NCI-H2196 (cell line): Measurements from ENCODE around the gene RSRP1.

Experiments
- DNase-seq: peaks from one replicate; lab custom pipeline; 2025; ENCODE audit not compliant: unreplicated experiment; lab: John Stamatoyannopoulos, UW

Gene RSRP1

DNA sequence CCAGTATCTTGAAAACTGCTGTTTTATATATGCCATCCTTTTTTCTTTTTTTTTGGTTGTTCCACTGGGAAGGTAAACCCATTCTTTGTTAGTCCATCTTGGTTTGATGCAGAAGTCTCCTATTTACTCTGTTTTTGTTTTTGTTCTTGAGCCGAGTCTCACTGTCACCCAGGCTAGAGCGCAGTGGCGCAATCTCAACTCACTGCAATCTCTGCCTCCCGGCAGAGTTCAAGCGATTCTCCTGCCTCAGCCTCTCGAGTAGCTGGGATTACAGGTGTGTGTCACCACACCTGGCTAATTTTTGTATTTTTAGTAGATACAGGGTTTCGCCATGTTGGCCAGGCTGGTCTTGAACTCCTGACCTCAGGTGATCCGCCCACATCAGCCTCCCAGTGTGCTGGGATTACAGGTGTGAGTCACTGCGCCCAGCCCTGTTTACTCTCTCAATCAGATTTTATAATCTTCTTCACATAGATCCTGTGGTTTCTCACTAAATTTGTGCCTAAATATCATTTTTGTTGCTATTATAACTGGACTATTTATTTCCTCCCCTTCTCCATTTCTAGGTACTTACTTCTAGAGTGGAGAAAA lies 27.5 kb downstream of the RSRP1 start:
- DNase-seq = no peak

DNA sequence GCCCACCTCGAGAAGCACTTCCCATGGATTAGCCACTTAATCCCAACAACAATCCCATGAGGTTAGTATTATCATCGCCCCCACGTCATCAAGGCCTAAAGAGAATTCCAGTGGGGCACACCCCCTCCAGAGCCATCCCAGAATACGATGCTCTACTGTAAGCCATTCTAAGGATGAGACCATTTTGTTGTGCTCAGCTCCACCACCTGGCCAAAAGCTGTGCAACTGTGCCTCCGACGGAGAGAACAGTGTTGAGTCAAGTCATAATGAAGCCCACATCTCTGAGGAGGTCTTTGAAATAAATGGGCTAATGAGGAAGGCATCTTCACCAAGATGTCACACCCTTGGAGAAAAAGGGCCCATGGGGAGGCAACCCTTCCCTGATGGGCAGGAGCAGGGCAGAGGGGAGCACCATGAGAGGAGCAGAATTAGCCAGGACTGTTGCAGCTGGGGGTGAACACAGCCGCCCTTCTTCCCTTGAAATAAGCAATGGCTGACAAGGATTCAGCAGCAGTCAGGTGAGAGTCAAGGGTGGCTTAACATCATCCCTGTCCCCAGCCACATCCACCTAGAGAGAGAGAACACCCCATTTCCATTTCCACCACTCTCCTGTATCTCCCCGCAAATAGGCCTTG lies 29.5 kb downstream of the RSRP1 start:
- DNase-seq = no peak

DNA sequence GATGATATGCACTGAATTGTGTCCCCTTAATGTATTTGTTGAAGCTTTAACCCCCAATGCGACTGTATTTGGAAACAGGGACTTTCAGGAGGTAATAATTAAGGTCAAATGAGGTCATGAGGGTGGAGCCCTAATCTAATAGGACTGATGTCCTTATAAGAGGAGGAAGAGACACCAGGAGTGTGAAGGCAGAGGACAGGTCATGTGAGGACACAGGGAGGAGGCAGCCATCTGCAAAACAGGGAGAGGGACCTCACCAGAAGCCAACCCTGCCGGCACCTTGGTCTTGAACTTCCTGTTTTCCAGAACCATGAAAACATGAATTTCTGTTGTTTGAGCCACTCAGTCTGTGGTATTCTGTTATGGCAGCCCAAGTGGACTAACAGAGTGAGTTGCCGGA lies 30.2 kb downstream of the RSRP1 start:
- DNase-seq = no peak

DNA sequence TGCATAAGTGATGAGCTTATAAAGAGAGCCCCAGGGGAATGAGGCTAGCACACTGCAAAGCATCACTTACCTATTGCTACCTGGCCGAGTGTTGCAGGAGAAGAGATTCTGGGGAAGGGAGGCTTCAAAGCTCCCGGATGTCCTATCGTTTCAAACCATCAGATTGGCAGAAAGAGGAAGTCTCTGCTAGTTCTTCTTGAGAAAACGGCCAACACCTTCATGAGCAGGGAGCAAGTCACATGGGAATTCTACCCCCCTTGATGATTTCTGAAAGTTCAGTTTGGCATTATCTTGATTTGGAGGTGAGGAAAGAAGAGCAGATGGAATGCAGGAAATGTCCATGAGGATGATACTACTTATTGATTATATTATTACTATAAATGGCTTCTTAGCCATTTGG lies 31.1 kb downstream of the RSRP1 start:
- no peak for DNase-seq

DNA sequence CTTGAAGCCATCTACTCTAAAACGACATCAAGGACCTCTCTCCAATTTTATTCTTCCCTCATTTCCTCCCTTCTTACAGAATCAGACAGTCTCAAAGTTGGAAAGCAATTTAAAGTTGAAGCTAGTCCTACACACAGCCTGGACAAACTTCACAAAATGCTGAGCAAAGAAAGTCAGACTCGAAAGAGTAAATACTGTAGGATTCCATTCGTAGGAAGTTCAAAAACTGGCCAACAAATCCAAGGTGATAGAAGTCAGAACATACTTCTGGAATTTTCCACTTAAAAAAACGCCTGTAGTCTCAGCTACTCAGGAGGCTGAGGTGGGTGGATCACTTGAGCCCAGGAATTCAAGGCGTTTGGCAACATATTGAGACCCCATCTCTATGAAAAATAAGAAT lies 34.5 kb downstream of the RSRP1 start:
- DNase-seq = no peak

DNA sequence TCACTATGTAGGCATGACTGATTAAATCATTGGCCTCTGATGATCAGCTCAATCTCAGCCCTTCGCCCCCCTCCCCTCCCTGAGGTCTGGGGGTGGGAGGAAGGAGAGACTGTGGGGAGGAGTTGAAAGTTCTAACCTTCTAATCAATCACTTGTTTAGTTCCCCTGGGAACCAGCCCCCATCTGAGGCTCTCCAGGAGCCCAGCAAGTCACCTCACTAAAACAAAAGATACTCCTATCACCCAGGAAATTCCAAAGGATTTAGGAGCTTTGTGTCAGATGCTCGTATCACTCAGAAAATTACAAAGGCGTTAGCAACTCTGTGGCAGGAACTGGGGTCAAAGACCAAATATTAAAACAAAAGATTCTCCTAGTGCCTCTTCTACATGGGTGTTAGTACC lies 36.5 kb downstream of the RSRP1 start:
- DNase-seq = no peak

DNA sequence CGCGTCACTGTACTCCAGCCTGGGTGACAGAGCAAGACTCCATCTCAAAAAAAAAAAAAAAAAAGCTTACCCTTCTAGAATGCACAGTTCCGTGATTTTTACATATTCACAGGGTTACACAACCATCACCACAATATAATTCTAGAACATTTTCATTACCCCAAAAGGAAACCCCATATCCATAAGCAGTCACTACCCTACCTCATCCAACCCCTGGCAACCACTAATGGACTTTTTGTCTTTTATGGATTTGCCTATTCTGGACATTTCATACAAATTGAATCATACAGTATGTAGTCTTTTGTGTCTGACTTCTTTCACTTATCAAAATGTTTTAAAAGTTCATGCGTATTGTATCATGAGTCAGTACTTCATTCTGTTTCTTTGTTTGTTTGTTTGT lies 37.7 kb downstream of the RSRP1 start:
- DNase-seq = no peak

DNA sequence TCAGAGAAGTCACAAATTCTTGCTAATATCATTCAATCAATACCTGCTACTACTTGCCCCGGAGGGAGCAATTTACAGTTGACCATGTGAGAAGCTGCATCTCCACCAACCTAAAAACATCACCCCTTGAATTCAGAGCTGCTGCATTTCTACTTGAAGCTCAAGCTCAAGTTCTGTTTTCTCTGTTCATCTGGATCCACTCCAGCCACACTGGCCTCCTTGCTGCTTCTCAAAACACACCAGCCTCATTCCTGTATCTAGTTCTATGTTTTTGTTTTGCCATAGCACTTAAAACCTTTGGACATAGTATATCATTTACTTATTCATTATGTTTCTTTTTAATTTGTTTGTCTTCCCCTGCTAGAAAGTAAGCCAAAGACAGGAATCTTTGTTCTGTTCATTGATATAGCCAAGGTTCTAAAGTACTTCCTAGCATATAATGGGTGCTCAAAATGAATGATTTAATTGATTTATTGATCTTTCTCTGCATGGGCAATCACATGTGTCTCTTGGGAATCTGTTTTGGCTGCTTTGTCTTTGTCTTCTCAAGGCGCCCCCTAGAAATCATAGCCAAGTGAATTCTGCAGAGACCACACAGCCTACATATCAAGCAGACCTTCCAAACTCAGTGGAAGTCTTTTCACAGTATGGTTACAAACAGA lies 38.6 kb downstream of the RSRP1 start:
- no peak for DNase-seq

DNA sequence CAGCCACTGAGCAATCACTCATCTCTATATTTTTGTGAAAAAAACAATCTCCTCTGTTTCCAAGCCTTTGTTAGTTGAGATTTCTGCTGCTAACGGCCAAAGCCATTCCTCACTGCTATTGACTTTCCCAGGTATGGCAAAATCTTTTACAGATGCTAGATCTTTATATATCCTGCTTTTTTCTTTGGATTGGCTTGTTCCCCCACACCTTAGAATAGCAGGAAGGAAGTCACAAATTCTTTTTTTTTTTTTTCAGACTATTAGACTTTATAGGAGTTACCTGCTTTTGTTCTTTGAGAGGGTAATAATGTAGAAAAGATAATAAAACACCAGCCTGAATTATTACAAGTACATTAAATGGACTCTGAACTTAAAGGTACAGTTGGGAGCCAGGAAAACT lies 39.2 kb downstream of the RSRP1 start:
- no peak for DNase-seq

DNA sequence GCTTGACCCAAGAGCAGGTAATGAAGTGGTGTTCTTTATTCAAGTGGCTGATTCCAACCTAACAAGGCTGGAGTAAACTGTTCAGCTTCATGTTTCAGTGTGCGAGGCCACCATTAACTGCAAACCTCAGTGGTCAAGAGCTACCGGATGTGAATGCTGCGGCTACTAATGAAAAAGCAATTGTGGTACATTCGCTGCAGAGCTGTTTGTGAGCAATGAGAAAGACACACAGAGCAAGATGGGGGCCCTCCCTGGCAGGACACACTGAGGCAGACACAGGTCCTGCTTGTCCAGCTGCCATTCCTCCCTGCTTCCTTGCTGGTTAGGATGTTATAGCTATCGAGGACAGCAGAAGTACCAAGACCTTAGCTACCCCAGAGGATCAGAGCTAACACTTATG lies 41.1 kb downstream of the RSRP1 start:
- DNase-seq = no peak

DNA sequence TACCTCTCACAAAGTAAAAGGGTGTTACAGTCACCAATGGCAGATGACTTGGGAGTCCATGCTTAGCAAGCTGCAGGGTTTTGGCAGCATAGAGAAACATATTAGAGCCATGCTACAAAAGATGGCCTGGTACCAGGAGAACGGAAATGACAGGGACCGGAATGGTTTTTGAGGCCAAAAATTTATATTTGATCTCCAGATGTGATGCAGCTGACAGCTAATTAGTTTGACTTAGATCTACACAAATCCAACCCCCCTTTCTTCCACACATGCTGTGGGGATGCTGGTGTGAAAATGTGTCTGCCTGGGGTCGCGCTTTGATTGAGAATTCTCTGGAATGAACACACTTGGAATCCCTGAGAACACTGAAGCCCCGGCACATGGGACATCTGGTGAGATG lies 41.5 kb downstream of the RSRP1 start:
- no peak for DNase-seq

DNA sequence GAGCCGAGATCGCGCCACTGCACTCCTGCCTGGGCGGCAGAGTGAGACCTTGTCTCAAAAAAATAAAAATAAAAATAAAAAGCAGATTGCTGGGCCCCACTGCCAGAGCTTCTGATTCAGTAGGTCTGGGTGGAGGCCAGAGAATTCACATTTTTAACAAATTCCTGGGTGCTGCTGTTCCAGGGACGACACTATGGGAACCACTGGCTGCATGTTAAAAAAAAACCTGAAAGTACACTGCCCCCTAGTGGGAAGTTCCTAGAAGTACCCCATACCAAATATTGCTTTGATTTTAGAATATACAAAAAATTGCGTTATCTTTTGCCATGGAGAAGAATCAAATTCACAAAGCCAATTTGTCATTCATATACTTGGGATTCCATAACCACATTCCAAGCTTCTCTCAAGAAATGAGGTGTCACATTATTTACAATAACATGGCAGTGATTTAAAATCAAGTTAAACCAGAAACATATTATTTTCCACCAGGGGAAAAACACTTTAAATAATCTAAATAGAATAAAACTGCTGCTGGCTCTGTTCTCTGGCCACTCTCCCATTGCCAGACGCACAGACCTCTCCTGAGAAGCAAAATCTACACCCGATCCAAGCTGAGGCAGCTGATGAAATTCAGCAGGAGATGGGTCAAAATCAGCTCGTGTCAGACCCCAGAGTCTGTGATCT lies 42.3 kb downstream of the RSRP1 start:
- DNase-seq = peak; percentile 50

DNA sequence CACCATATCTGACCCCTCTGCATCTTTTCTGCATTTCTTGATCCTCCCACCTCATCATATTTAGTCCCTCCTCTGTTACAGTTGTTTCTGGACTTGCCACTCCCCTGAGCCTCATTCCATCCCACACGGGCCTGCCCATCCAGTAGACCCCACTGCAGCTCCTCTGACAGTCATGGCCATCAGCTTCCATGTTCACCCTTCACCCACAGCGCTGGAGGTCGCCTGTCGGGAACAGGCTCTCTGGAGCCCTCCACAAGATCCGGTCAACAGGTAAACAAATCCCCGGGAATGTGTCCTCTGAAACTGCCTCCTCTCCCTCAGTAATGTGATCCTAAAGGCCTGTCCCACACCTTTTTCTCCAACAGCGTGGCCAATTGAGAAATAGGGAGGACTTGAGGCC lies 46.2 kb downstream of the RSRP1 start:
- no peak for DNase-seq

DNA sequence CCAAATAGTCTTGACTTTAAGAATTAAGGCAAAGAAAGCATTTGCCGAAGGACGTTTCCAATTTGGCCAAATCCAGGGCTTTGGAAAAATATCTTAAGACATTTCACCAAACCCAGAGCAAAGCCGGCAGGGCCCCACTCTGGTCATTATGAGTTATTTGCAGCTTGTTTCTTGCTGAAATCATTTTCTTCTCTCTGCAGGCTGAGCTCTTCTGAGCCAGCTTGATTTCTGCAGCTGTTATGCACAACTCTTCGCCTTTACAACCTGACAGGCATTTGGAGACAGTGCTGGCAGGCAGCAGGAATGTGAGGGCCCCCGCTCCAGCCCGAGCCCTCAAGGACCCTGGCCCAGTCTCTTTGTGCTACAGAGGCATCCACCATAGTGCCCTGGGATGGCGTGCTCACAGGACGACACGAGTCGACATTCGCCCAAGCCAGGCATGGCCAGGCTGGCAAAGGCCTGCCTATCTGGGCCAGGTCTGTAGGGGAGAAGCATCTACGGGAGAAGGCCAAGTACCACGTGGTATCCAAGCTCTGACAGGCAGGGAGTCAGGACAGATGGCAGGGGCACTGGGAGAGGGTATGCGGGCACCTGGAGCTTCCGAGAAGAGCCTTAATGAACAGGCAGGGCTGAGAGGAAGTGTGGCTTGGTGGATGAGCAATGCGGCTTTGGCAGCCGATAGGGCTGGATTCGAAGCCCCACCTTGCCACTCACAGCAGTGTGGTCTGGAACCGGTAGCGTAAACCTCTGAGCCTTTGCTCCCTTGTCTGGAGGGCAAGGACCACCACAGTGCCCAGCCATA lies 47.2 kb downstream of the RSRP1 start:
- DNase-seq = no peak

DNA sequence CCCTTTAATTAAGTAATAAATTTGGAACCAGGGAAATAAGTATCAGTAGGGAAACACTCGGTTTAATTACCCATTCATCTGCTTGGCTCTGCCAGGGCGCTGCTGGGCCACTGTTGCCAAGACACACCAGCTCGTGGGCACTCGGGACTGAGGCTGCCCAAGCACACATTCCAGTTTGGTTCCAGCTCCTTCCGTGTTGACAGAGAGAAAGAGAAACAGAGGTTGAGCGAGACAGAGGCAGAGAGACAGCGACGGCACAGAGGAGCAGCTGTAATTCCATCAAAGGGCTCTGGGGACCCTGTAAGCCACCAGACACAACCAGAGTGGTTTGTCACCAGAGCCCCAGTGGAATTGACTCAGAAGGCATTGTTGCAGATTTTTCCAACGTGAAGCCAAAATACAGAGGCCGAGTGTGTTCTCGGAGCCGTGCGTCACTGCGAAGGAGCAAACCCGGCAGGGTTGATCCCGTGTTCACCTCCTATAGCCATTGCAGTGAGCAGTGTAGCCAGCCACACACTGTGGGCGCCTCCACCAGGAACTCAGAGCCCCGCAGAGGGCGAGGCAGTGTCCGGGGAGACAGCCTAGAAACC lies 48.5 kb downstream of the RSRP1 start:
- peak; percentile 49 for DNase-seq

DNA sequence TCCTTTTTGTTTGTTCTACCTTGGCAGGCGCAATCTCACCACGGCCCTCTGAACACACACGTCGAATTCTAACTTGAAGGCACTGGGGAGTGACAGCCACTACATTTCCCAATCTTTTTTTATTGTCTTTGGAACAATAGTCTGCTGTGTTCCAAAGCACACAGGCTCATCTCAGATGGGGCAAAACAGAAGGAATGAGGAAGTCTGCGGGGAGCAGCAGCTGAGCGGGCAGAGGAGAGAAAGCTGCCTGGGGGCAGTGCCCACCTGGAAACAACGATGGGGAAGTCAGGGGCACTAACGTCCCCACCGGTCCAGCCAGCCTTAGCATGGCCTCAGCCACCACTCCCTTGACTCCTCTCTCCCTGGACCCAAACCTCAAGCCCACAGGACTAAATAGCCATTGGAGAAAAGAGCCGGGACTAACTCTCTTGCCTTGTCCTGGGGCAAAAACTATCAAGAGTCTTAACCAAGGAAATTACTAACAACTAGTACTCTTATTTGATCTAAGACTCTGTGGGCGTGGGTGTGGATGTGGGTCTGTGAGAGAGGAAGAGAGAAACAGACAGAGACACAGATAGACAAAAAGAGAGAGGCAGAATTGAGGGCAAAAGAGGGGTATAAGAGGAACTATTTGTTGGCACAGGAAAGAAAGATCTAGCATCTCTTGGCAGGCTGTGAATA lies 49.1 kb downstream of the RSRP1 start:
- no peak for DNase-seq

DNA sequence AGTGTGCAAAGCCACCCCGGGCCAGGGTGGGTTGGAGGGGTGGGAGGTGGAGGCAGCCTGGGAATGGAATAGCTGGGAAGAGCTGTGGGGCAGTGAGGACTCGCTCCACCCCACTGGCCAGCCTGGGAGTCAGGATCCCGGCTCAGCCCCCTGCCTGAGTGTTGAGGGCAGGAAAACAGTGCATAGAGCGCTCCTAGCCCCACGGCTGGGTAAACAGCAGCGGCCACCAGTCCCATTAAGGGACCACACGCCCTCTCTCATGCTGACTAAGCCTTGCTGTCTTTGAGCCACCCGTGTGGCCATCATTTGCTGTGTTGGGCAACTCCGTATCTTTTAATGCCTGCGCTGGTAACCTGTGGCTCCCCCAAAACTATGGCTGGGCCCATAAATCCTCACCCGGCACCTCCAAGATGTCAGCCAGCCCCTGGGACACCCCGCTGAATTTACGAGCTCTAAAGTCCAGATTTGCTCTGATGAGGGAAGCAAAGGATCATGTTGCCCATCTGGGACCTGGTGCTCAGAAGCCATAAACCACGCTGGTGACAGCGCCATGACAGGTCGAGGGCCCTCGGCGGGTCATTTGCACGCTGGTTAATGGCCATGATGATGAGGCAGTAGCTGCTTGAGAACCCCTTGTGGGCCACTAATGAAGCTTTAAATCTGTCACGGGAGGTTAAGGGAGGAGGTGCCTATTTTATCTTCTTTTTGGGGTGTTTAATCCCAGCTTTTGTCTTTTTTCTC lies 49.8 kb downstream of the RSRP1 start:
- no peak for DNase-seq

DNA sequence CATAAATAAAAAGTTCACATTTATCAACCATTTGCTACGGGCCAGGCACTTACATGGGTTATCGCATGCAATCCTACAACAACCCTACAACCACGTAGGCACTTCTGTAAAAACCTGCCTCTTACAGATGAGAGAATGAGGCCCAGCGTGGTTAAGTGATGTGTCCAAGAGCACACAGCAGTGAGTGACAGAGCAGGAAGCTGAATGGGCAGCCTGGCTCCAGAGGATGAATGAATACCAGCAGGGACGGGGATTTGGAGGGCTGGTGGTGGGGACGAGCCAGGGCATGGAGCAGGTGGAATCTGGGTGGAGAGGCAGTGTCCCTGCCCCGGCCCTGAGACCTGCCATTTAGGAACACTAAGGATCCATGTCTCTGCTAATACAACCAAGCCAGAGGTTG lies 50.4 kb downstream of the RSRP1 start:
- DNase-seq = no peak

DNA sequence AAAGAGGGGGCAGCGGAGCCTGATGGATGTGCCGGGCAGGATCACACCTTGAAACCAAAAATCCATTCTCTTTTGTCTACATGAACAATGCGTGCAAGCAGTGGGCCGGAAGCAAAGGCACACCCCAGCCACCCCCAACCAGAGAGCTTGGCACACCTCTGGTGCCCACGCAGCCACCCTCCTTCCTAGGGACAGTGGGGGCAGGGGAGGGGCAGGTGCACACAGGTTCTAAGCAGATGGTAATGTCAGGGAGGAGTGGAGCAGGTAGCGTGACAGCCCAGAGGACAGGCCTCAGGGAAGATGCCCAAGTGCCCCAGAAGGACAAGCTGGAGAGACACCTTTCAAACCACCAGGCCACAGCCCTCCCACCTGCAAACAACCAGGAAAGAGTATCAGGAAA lies 51.4 kb downstream of the RSRP1 start:
- no peak for DNase-seq

DNA sequence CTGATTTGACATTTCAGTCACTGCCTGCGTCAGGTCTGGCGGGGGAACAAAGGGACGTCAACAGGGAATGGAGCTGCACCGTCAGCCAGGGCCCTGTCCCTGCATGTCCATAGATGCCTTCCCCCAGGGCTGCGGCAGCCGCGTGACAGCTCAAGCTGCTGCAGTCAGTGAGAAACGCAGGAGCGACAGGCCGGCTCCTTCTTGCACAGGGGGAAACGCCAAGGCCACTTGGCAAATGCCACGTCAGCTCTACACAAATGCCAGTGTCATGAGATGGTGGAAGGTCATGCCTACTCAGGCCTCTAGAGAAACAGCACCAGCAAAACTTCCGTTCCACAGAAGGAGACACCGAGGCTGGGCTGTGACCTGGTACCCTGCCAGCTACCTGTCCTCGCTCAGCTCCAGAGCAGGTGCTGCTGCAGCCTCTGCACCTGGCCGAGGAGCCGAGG lies 52.7 kb downstream of the RSRP1 start:
- DNase-seq = no peak
